ENCODE measurements around the gene RSRC1.

DNA sequence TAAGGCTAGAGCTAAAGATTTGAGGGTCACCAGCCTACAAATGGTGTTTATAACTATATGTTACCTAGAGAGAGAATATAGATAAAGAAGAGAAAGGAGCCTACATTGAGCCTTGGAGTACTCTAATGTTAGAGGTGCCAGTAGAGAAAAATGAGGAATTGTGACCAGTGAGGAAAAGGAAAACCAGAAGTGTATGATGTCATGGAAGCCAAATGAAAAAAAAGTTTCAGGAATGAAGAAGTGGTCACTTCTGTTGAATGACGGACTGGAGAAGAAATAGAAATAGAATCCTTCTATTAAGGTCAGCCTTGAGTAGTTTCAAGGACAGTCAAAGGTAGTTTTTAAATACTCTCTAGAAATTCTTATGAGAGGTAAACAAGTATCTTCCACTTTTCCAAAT lies 409.9 kb downstream of the RSRC1 start:
- no peak for TF ChIP-seq HNRNPL (IDR thresholded peaks at IDR 0.05; ENCODE audit: low read depth, low read length)
- TF ChIP-seq, protein P1, sequence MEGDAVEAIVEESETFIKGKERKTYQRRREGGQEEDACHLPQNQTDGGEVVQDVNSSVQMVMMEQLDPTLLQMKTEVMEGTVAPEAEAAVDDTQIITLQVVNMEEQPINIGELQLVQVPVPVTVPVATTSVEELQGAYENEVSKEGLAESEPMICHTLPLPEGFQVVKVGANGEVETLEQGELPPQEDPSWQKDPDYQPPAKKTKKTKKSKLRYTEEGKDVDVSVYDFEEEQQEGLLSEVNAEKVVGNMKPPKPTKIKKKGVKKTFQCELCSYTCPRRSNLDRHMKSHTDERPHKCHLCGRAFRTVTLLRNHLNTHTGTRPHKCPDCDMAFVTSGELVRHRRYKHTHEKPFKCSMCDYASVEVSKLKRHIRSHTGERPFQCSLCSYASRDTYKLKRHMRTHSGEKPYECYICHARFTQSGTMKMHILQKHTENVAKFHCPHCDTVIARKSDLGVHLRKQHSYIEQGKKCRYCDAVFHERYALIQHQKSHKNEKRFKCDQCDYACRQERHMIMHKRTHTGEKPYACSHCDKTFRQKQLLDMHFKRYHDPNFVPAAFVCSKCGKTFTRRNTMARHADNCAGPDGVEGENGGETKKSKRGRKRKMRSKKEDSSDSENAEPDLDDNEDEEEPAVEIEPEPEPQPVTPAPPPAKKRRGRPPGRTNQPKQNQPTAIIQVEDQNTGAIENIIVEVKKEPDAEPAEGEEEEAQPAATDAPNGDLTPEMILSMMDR (CRISPR knock-in tag; IDR thresholded peaks at IDR 0.05) = no peak
- TF ChIP-seq, protein P2, sequence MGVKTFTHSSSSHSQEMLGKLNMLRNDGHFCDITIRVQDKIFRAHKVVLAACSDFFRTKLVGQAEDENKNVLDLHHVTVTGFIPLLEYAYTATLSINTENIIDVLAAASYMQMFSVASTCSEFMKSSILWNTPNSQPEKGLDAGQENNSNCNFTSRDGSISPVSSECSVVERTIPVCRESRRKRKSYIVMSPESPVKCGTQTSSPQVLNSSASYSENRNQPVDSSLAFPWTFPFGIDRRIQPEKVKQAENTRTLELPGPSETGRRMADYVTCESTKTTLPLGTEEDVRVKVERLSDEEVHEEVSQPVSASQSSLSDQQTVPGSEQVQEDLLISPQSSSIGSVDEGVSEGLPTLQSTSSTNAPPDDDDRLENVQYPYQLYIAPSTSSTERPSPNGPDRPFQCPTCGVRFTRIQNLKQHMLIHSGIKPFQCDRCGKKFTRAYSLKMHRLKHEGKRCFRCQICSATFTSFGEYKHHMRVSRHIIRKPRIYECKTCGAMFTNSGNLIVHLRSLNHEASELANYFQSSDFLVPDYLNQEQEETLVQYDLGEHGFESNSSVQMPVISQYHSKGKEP (CRISPR knock-in tag; IDR thresholded peaks at IDR 0.05) = no peak
- TF ChIP-seq TAF1 (CRISPR knock-in tag; IDR thresholded peaks at IDR 0.05) = no peak

Data from HepG2 (cell line).